Epithelial cell of esophagus (primary cell): ENCODE results near the gene ALG9.

Source experiments
- DNase-seq: peaks from one replicate; pipeline ENCODE4 v3.0.0; 2010; ENCODE audit warnings: low read depth
- H3K4me3 ChIP-seq: 2 replicates; pipeline ENCODE4 v1.5.1; 2011; ENCODE audit warnings: mild to moderate bottlenecking, low read length, control low read depth
- CTCF ChIP-seq: IDR thresholded peaks from 2 replicates; pipeline ENCODE4 v1.5.1; 2011; ENCODE audit warnings: low read depth, mild to moderate bottlenecking, low read length, control low read depth, inconsistent platforms; ENCODE audit not compliant: insufficient read depth; ENCODE audit errors: missing control alignments

The ALG9 gene, protein sequence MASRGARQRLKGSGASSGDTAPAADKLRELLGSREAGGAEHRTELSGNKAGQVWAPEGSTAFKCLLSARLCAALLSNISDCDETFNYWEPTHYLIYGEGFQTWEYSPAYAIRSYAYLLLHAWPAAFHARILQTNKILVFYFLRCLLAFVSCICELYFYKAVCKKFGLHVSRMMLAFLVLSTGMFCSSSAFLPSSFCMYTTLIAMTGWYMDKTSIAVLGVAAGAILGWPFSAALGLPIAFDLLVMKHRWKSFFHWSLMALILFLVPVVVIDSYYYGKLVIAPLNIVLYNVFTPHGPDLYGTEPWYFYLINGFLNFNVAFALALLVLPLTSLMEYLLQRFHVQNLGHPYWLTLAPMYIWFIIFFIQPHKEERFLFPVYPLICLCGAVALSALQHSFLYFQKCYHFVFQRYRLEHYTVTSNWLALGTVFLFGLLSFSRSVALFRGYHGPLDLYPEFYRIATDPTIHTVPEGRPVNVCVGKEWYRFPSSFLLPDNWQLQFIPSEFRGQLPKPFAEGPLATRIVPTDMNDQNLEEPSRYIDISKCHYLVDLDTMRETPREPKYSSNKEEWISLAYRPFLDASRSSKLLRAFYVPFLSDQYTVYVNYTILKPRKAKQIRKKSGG

GRCh38 chr11:111870886-111871692 is at the start of gene ALG9:
Gene ALG9, minus strand, starts transcription at chr11:111871581. Its CDS starts 99 bp downstream, at chr11:111871482.
- H3K4me3 ChIP-seq, result peak within 1 kb of the TSS; percentile 84
- peak; percentile 68 for TF ChIP-seq CTCF
- peak; percentile 85 for DNase-seq

DNA sequence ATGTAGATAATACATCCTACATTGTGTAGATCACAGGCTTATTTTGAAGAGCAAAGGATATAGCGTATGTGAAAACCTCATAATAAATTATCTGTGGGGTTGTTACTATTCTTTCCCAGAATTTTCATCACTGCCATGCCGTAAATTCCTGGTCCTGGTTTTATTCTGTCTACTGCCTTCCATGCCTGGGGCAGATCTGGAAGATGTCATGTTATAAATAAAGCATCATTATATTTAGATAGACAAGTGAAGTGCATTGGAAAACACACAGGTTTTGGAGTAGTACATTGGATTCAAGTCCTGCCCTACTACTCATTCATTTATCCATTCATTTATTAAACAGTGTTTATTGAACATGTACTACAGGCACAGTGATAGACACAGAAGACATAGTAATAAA is 49.5 kb upstream of the ALG9 start:
- no peak overlapping the region for H3K4me3 ChIP-seq
- no peak for TF ChIP-seq CTCF
- no peak for DNase-seq

GRCh38 chr11:111918390-111919256 is 47.2 kb upstream of the ALG9 start, which contains the start of gene C11orf52:
Gene C11orf52, plus strand, starts transcription at chr11:111918913. Its CDS starts 60 bp downstream, at chr11:111918973.
- peak within 1 kb of the TSS; percentile 34 for H3K4me3 ChIP-seq
- peak; percentile 88 for DNase-seq
- TF ChIP-seq CTCF, result peak; percentile 17

DNA sequence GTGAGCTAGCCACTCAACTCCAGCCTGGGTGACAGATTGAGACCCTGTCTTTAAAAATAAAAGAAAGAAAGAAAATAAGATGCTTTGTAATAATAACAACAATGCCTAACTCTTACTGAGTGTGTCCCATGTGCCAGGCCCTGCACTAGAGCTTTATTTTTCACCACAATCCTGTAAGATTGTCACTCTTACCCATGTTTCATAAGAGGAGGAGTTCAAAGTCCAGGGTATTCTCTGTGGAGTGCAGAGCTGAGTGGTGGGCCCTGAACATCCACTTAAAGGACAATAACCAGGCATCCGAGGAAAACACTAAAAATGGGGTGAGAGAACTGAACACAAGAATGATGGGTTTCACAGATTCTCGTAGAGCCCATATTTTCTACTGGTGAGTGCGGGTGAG is 46.4 kb upstream of the ALG9 start:
- no peak for DNase-seq
- no peak for TF ChIP-seq CTCF
- no peak overlapping the region for H3K4me3 ChIP-seq

GRCh38 chr11:111917312-111917711 is 45.9 kb upstream of the ALG9 start:
- DNase-seq, result no peak
- TF ChIP-seq CTCF, result no peak
- H3K4me3 ChIP-seq, result no peak overlapping the region

GRCh38 chr11:111916768-111917167 is 45.4 kb upstream of the ALG9 start:
- DNase-seq, result no peak
- TF ChIP-seq CTCF, result no peak
- H3K4me3 ChIP-seq, result no peak overlapping the region
